Common myeloid progenitor, CD34-positive (primary cell): Measurements from ENCODE around the gene PCDH9.

ENCODE experiments used
- CTCF ChIA-PET: fragments of 350-600 bp; sonication (Branson Sonifier 250); formaldehyde crosslinking; loops from one replicate; lab custom pipeline; 2021; ENCODE audit warnings: antibody characterized with exemption; lab: Charles Lee
- POLR2A ChIA-PET: fragments of 350-600 bp; sonication (Branson Sonifier 250); formaldehyde crosslinking; loops from one replicate; lab custom pipeline; 2021; ENCODE audit warnings: antibody characterized with exemption; lab: Charles Lee
- DNase-seq, 3 donors: peaks; one replicate each; pipeline versions ENCODE4 v3.0.0 to v3.0.0-alpha.2; 2013
- H3K27ac ChIP-seq, 2 experiments: 1 replicate in 1 of 2; 2 replicates in 1 of 2; pipeline ENCODE4 v1.7.0; 2013; ENCODE audit warnings: inconsistent platforms in 2 of 2, low read length in 2 of 2, mild to moderate bottlenecking in 2 of 2, low read depth in 1 of 2, moderate library complexity in 1 of 2; ENCODE audit not compliant: severe bottlenecking in 2 of 2, insufficient read depth in 1 of 2, poor library complexity in 1 of 2
- H3K27me3 ChIP-seq, 5 experiments: replicated peaks in 2 of 5; 1 replicate in 3 of 5; 2 replicates in 2 of 5; pipeline versions ENCODE4 v1.6.1 to v1.7.0; 2013; ENCODE audit warnings: low read length in 4 of 5, mild to moderate bottlenecking in 2 of 5, moderate library complexity in 2 of 5, inconsistent platforms in 1 of 5; ENCODE audit not compliant: insufficient read depth in 5 of 5, control insufficient read depth in 4 of 5
- H3K36me3 ChIP-seq, 4 experiments: 1 replicate in 2 of 4; 2 replicates in 2 of 4; pipeline versions ENCODE4 v1.6.1 to v1.7.0; 2013; ENCODE audit warnings: low read length in 3 of 4, control low read depth in 1 of 4, mild to moderate bottlenecking in 1 of 4; ENCODE audit not compliant: control insufficient read depth in 4 of 4, insufficient read depth in 4 of 4
- H3K4me1 ChIP-seq, 4 experiments: 1 replicate in 3 of 4; 2 replicates in 1 of 4; pipeline versions ENCODE4 v1.6.1 to v1.7.1; 2013; ENCODE audit warnings: low read length in 3 of 4, mild to moderate bottlenecking in 3 of 4, control low read depth in 1 of 4, inconsistent platforms in 1 of 4, moderate library complexity in 1 of 4; ENCODE audit not compliant: control insufficient read depth in 4 of 4, insufficient read depth in 4 of 4; ENCODE audit errors: control extremely low read depth in 1 of 4
- H3K4me3 ChIP-seq, 7 experiments: 1 replicate in 4 of 7; 2 replicates in 3 of 7; pipeline versions ENCODE4 v1.5.1 to v1.7.0; 2013; ENCODE audit warnings: mild to moderate bottlenecking in 7 of 7, low read length in 6 of 7, moderate library complexity in 6 of 7, inconsistent platforms in 2 of 7, low read depth in 2 of 7, control low read depth in 1 of 7; ENCODE audit not compliant: insufficient read depth in 4 of 7, control insufficient read depth in 1 of 7; ENCODE audit errors: extremely low read depth in 1 of 7
- H3K9me3 ChIP-seq, 5 experiments: 1 replicate in 4 of 5; 2 replicates in 1 of 5; pipeline versions ENCODE4 v1.6.1 to v1.7.1; 2013; ENCODE audit warnings: low read length in 4 of 5, mild to moderate bottlenecking in 2 of 5, inconsistent platforms in 1 of 5, low read depth in 1 of 5, moderate library complexity in 1 of 5; ENCODE audit not compliant: control insufficient read depth in 4 of 5, insufficient read depth in 2 of 5; ENCODE audit errors: control extremely low read depth in 1 of 5
- WGBS: methylation state at CpG from one replicate; pipeline ENCODE4 v1.1.5; 2013; ENCODE audit not compliant: insufficient coverage; 5-methylcytosine and 5-hydroxymethylcytosine counted together

The PCDH9 gene

DNA sequence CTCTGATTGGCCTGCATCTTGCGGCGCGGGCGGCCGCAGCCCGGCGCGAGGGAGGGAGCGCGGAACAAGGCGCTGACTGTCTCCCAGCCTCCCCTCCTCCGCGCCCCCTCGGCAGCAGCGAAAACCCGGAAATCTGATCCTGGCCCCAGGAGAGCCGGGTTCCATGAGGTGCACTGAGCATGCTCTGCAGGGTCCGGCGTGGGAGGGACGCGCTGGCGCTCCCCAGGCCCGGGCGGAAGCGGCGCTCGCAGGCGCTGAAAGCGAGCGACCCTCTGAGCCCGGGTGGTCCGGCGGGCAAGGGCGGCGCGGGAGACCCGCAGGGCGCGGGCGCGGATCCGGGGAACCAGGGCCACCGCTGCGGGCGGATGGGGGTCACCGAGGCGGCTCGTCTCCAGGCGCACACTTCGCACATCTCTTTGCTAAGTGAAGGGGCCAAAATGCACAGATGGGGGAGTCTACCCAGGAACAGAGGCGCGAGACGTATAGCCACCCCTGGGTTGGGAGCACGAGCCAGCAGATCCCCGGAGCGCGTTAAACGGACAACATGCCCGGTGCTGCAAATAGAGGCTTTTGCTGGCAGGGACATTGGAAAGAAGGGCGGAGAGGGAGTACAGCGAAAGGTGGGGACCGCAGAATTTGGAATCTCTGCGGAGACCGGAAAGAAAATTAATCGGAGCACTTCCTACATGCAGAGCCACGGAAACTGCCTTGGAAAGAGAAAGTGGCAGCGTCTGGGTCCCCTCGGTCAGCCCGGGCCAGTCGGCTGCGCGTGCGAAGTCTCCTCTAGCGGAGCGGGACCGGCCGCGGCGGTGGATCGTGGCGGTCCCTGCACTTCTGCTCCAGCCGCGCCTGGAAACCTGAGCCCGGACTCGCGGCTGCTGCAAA lies 510 bp upstream of the PCDH9 start:
- H3K27me3 ChIP-seq: peaks cover 0 to 24% (median 0%) of the 10 kb centered on the region in 5 experiments
- H3K27ac ChIP-seq: peak overlapping the region; percentile 74 to 89
- no peaks in the 10 kb centered on the region for H3K9me3 ChIP-seq
- 0% methylated on average over 75 of the region's 86 CpGs for WGBS
- H3K36me3 ChIP-seq: peaks cover 0 to 5% (median 0%) of the 10 kb centered on the region in 4 experiments
- ChIA-PET CTCF (no interaction called here), POLR2A (no interaction called here)
- peak overlapping the region; percentile 78 to 99 (median 91) for H3K4me3 ChIP-seq
- peaks cover 18 to 62% (median 23%) of the 10 kb centered on the region in 4 experiments for H3K4me1 ChIP-seq
- DNase-seq: peak; percentile 98 to 99 (median 99)

DNA sequence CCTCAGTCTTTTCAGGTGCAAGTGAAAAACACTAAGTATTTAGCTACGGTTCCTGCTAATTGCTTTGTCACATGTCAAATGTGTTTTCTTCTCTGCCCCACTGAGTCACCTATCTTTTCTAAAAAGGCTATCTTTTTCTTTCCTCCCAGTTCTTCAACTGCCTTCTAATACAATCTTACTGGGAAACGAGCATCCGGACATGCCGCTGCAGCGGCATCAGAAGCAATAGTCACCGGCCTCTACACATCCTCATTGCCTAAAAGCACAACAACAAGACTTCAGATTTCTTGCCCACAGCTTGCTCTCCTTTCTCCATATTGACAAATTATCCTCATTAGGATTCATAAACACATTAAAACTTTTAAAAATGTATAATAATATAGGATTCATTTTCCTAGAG lies 1.2 kb downstream of the PCDH9 start:
- Histone ChIP-seq H3K4me1 (peaks cover 18 to 66% (median 26%) of the 10 kb centered on the region in 4 experiments), H3K4me3 (peak overlapping the region in 5 of 7 experiments; percentile 84 to 99 (median 94)), H3K27ac (peak overlapping the region; percentile 48 to 51), H3K9me3 (no peaks in the 10 kb centered on the region), H3K27me3 (peaks cover 0 to 24% (median 0%) of the 10 kb centered on the region in 5 experiments), H3K36me3 (peaks cover 0 to 8% (median 0%) of the 10 kb centered on the region in 4 experiments)
- 0% methylated on average over 6 of the region's 6 CpGs for WGBS
- POLR2A ChIA-PET: no interaction called here
- no peak for DNase-seq
- CTCF ChIA-PET: interaction anchor here (0.9 to 1.1 kb wide), 3 partner anchors 9 to 539 kb away, joined by 3 to 4 read pairs (median 3); no protein-coding TSS in a partner anchor

DNA sequence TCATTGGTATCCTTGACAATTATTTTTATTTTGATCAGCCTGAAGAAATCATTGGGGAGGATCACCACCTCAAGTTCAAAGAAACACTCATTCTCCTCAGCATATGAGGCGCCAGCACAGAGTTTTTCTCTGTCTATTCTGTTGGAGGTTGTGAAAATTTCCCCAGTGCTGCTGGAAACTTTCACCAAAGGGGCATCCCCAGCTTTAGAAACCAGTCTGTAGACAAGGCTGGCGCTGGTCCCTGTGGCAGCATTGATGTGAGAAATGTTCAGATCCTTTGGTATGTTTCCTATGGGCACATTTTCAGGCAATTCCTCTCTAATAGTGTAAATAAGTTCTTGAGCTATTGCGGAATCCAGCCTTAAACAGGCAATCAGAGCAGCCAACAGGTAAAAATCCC lies 2.1 kb downstream of the PCDH9 start:
- ChIA-PET CTCF (no interaction called here), POLR2A (no interaction called here)
- DNase-seq: no peak
- H3K27ac ChIP-seq: peak overlapping the region; percentile 44 to 48
- WGBS: 60% methylated on average over 1 of the region's 3 CpGs
- peaks cover 18 to 63% (median 26%) of the 10 kb centered on the region in 4 experiments for H3K4me1 ChIP-seq
- H3K4me3 ChIP-seq: peak overlapping the region in 4 of 7 experiments; percentile 84 to 99 (median 96)
- H3K27me3 ChIP-seq: peaks cover 0 to 24% (median 0%) of the 10 kb centered on the region in 5 experiments
- no peaks in the 10 kb centered on the region for H3K9me3 ChIP-seq
- H3K36me3 ChIP-seq: peaks cover 0 to 8% (median 0%) of the 10 kb centered on the region in 4 experiments

DNA sequence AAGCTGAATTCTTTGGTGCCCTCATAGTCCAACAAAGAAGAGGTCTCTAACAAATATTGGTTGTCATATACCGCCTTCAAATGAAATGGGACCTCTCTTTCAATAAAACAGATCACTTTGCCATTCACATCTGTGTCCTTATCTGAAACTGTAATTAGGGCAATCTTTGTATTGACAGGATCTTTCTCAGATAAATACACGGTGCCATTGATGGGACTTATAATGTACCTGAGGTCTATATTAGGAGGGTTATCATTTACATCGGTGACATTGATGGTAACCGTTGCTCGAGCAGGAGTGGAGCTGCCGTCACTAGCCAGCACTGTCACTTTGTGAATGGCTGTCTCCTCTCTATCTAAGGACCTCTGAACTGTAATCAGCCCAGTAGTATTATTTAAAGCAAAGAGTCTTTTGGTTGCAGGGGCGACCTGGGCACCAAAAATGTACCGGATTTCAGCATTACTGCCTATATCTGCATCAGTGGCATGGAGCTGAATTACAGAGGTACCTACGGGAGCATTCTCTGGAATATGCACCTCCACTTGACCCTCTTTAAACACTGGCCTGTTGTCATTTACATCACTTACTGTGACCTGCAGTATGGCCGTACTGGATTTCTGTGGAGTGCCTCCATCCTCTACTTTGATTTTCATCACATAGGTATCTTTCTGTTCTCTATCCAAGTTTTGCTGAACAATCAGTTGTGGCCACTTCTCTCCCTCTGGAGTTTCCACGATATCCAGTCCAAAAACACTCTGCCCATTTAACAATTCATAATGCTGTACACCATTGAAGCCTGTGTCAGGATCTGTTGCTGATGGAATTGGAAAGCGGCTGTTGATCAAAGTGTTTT lies 2.8 kb downstream of the PCDH9 start:
- DNase-seq: no peak
- Histone ChIP-seq H3K36me3 (peaks cover 0 to 8% (median 0%) of the 10 kb centered on the region in 4 experiments), H3K27ac (peak overlapping the region in 1 of 2 experiments; percentile 44), H3K27me3 (peaks cover 0 to 24% (median 0%) of the 10 kb centered on the region in 5 experiments), H3K4me3 (peak overlapping the region in 4 of 7 experiments; percentile 84 to 99 (median 96)), H3K4me1 (peaks cover 18 to 62% (median 27%) of the 10 kb centered on the region in 4 experiments), H3K9me3 (no peaks in the 10 kb centered on the region)
- WGBS: 85% methylated on average over 9 of the region's 12 CpGs
- POLR2A ChIA-PET: interaction anchor here (0.9 kb wide), 1 partner anchor 10 kb away, joined by 3 read pairs; no protein-coding TSS in a partner anchor
- CTCF ChIA-PET: interaction anchor here (1.0 kb wide), 2 partner anchors 10 to 1700 kb away, joined by 3 read pairs; no protein-coding TSS in a partner anchor

DNA sequence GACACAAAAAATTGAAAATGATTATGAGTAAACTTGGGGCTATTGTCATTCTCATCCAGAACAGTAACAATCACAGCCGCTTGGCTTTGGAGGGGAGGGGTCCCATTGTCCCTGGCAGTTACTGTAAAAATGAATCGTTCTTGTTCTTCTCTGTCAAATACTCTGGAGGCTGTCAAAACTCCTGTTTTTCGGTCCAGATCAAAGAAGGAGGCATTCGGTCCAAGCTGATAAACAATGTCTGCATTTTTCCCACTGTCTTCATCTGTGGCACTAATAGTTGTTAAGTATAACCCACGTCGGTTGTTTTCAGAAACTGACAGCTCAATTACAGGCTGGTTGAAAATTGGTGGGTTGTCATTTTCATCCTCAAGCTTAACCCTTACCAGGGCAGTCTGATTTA lies 3.4 kb downstream of the PCDH9 start:
- Histone ChIP-seq H3K36me3 (peaks cover 0 to 8% (median 0%) of the 10 kb centered on the region in 4 experiments), H3K4me3 (peak overlapping the region in 3 of 7 experiments; percentile 27 to 99 (median 60)), H3K27ac (no peak overlapping the region), H3K4me1 (peaks cover 17 to 61% (median 27%) of the 10 kb centered on the region in 4 experiments), H3K9me3 (no peaks in the 10 kb centered on the region), H3K27me3 (peaks cover 0 to 24% (median 0%) of the 10 kb centered on the region in 5 experiments)
- DNase-seq: no peak
- CTCF ChIA-PET: interaction anchor here (1.0 kb wide), 2 partner anchors 10 to 1700 kb away, joined by 3 read pairs; no protein-coding TSS in a partner anchor
- 63% methylated on average over 6 of the region's 6 CpGs for WGBS
- POLR2A ChIA-PET: interaction anchor here (0.9 kb wide), 1 partner anchor 9 kb away, joined by 3 read pairs; no protein-coding TSS in a partner anchor
